ENCODE data around the gene TIMM9. TPM values are rescaled to one million over a fixed set of nuclear protein-coding genes. Genes with fewer than 3 reads are reported as not detected.

TIMM9 gene
- total RNA-seq, 1 donor from 2014 or later = 28.5 TPM

- ATAC-seq = no peak
- TF ChIP-seq CTCF (IDR thresholded peaks at IDR 0.05) = no peak
Measured at GRCh38 chr14:58415636-58416547, 11.4 kb downstream of the TIMM9 start.

GRCh38 chr14:58414845-58415244 is 12.5 kb downstream of the TIMM9 start:
- no peaks in the 10 kb centered on the region for H3K27me3 ChIP-seq (ENCODE audit: low read depth)
- ATAC-seq (no peak), DNase-seq (no peak)
- peaks cover 75% of the 10 kb centered on the region for H3K36me3 ChIP-seq
- H3K9me3 ChIP-seq = no peaks in the 10 kb centered on the region
- intact Hi-C loops (cut with DNase I) = no loop called here
- TF ChIP-seq CTCF (IDR thresholded peaks at IDR 0.05) = no peak
- no peaks in the 10 kb centered on the region for H3K4me1 ChIP-seq
- H3K27ac ChIP-seq = no peak overlapping the region
- no peak overlapping the region for H3K4me3 ChIP-seq

More at GRCh38 chr14:58415636-58416547, 11.4 kb downstream of the TIMM9 start:
- Histone ChIP-seq H3K27me3 (ENCODE audit: low read depth) (no peaks in the 10 kb centered on the region), H3K9me3 (no peaks in the 10 kb centered on the region), H3K4me3 (no peak overlapping the region), H3K4me1 (no peaks in the 10 kb centered on the region), H3K36me3 (peaks cover 73% of the 10 kb centered on the region), H3K27ac (no peak overlapping the region)
- no peak for DNase-seq
- intact Hi-C loops (cut with DNase I) = no loop called here

GRCh38 chr14:58408681-58409215 is 18.6 kb downstream of the TIMM9 start:
- H3K4me3 ChIP-seq = no peak overlapping the region
- intact Hi-C loops (cut with DNase I) = no loop called here
- ATAC-seq = no peak
- H3K27me3 ChIP-seq (ENCODE audit: low read depth) = no peaks in the 10 kb centered on the region
- no peak for TF ChIP-seq CTCF (IDR thresholded peaks at IDR 0.05)
- no peaks in the 10 kb centered on the region for H3K9me3 ChIP-seq
- no peaks in the 10 kb centered on the region for H3K4me1 ChIP-seq
- no peak for DNase-seq
- no peak overlapping the region for H3K27ac ChIP-seq
- H3K36me3 ChIP-seq = peaks cover 59% of the 10 kb centered on the region

GRCh38 chr14:58401587-58401986 is 25.7 kb downstream of the TIMM9 start:
- intact Hi-C loops (cut with DNase I) = no loop called here
- no peak for TF ChIP-seq CTCF (IDR thresholded peaks at IDR 0.05)
- Histone ChIP-seq H3K4me3 (no peak overlapping the region), H3K27me3 (ENCODE audit: low read depth) (no peaks in the 10 kb centered on the region), H3K27ac (no peak overlapping the region), H3K9me3 (no peaks in the 10 kb centered on the region), H3K4me1 (peaks cover 1% of the 10 kb centered on the region), H3K36me3 (no peaks in the 10 kb centered on the region)
- no peak for ATAC-seq
- DNase-seq = no peak

- Histone ChIP-seq H3K4me3 (no peak overlapping the region), H3K27me3 (ENCODE audit: low read depth) (no peaks in the 10 kb centered on the region), H3K36me3 (no peaks in the 10 kb centered on the region), H3K9me3 (no peaks in the 10 kb centered on the region), H3K27ac (no peak overlapping the region), H3K4me1 (peaks cover 14% of the 10 kb centered on the region)
- no peak for DNase-seq
- no peak for ATAC-seq
- TF ChIP-seq CTCF (IDR thresholded peaks at IDR 0.05) = no peak
- intact Hi-C loops (cut with DNase I) = no loop called here
Measured at GRCh38 chr14:58398895-58399294, 28.4 kb downstream of the TIMM9 start.

Data from lower lobe of right lung (tissue), 2 donors.